CD4-positive, CD25-positive, alpha-beta regulatory T cell (primary cell): ENCODE measurements around the gene PPL. TPM values are rescaled to one million over a fixed set of nuclear protein-coding genes. Genes with fewer than 3 reads are reported as not detected.
A peak's percentile ranks its signal among the peaks of the same experiment; 100 is the strongest.

Source experiments
- ATAC-seq, 2 donors: fragments of 150-1000 bp; cut with Tn5 transposase; one replicate each; pipeline ENCODE4 v1.10.0; 2021; ENCODE audit warnings: low read depth in 2 of 2, moderate number of reproducible peaks in 2 of 2, moderate library complexity in 1 of 2
- DNase-seq, 3 donors: peaks; one replicate each; pipeline versions ENCODE4 v3.0.0 to v3.0.0-alpha.2; 2012 to 2022; ENCODE audit warnings: mixed read lengths in 1 of 3
- H3K27ac ChIP-seq: one replicate; pipeline ENCODE4 v1.7.0; 2013; ENCODE audit warnings: mild to moderate bottlenecking, low read length; ENCODE audit not compliant: insufficient read depth, poor library complexity, severe bottlenecking
- H3K27me3 ChIP-seq: one replicate; pipeline ENCODE4 v1.7.0; 2013; ENCODE audit warnings: low read length; ENCODE audit not compliant: control insufficient read depth, insufficient read depth
- H3K36me3 ChIP-seq: one replicate; pipeline ENCODE4 v1.7.0; 2013; ENCODE audit warnings: mild to moderate bottlenecking, low read length, moderate library complexity; ENCODE audit not compliant: control insufficient read depth, insufficient read depth
- H3K4me1 ChIP-seq: 2 replicates; pipeline ENCODE4 v1.7.0; 2013; ENCODE audit warnings: mild to moderate bottlenecking, low read length; ENCODE audit not compliant: insufficient read depth, control insufficient read depth, poor library complexity, severe bottlenecking
- H3K4me3 ChIP-seq: one replicate; pipeline ENCODE4 v1.7.0; 2013; ENCODE audit warnings: low read depth, mild to moderate bottlenecking, low read length, moderate library complexity
- H3K9me3 ChIP-seq, 2 experiments: 1 replicate in 1 of 2; 2 replicates in 1 of 2; pipeline ENCODE4 v1.7.0; 2013; ENCODE audit warnings: low read length in 2 of 2, mild to moderate bottlenecking in 1 of 2, moderate library complexity in 1 of 2; ENCODE audit not compliant: control insufficient read depth in 2 of 2
- H3K27ac Mint-ChIP-seq, 3 donors: one replicate each; pipeline ENCODE4 v1.8.0; 2020 to 2022; ENCODE audit warnings: mild to moderate bottlenecking in 3 of 3, mixed read lengths in 3 of 3, moderate library complexity in 2 of 3
- H3K27me3 Mint-ChIP-seq: one replicate; pipeline ENCODE4 v1.8.0; 2022; ENCODE audit warnings: mild to moderate bottlenecking, mixed read lengths
- H3K36me3 Mint-ChIP-seq: one replicate; pipeline ENCODE4 v1.8.0; 2020; ENCODE audit warnings: mixed read lengths
- H3K4me1 Mint-ChIP-seq, 4 donors: one replicate each; pipeline ENCODE4 v1.8.0; 2020 to 2022; ENCODE audit warnings: mixed read lengths in 4 of 4, mild to moderate bottlenecking in 1 of 4
- H3K4me3 Mint-ChIP-seq, 4 donors: one replicate each; pipeline ENCODE4 v1.8.0; 2020 to 2022; ENCODE audit warnings: mild to moderate bottlenecking in 4 of 4, mixed read lengths in 4 of 4, moderate library complexity in 3 of 4
- H3K9me3 Mint-ChIP-seq, 7 donors: one replicate each; pipeline ENCODE4 v1.8.0; 2020 to 2022; ENCODE audit warnings: mixed read lengths in 7 of 7, mild to moderate bottlenecking in 3 of 7, moderate library complexity in 2 of 7
- polyA plus RNA-seq, 4 donors: library from polyadenylated mRNA; unstranded; fragments of 300-500 nt; fragmentation: Illumina TruSeq; gene quantifications; one replicate each; pipeline ENCODE4 v1.2.3, GENCODE V29; 2021
- total RNA-seq: library from RNA; stranded (reverse); gene quantifications from one replicate; pipeline ENCODE4 v1.2.3, GENCODE V29; 2022

Gene PPL
- total and polyA plus RNA-seq, 5 donors from 2014 or later = 0.11 to 0.19 (median 0.14) TPM; not detected in 2

- Histone ChIP-seq H3K9me3 (no peaks in the 10 kb centered on the region), H3K4me3 (no peak overlapping the region), H3K36me3 (peaks cover 70% of the 10 kb centered on the region), H3K4me1 (no peaks in the 10 kb centered on the region), H3K27me3 (no peaks in the 10 kb centered on the region), H3K27ac (no peak overlapping the region)
- Mint-ChIP-seq H3K27ac (peak overlapping the region in 1 of 3 donors; percentile 71), H3K27me3 (no peaks in the 10 kb centered on the region), H3K9me3 (no peaks in the 10 kb centered on the region), H3K36me3 (peaks cover 39% of the 10 kb centered on the region), H3K4me1 (peaks cover 4 to 21% (median 9%) of the 10 kb centered on the region in 4 donors), H3K4me3 (no peak overlapping the region)
- no peak for DNase-seq
- no peak for ATAC-seq
Measured at GRCh38 chr16:4859190-4859899, 77.6 kb downstream of the PPL start.

GRCh38 chr16:4855804-4856203, 81.1 kb downstream of the PPL start:
- DNase-seq (no peak), ATAC-seq (no peak)
- H3K4me3 Mint-ChIP-seq = no peak overlapping the region
- H3K27ac Mint-ChIP-seq = no peak overlapping the region
- Histone ChIP-seq H3K9me3 (no peaks in the 10 kb centered on the region), H3K27me3 (no peaks in the 10 kb centered on the region), H3K36me3 (peaks cover 51% of the 10 kb centered on the region), H3K4me1 (peaks cover 8% of the 10 kb centered on the region), H3K4me3 (no peak overlapping the region), H3K27ac (no peak overlapping the region)
- peaks cover 6 to 21% (median 17%) of the 10 kb centered on the region in 4 donors for H3K4me1 Mint-ChIP-seq
- no peaks in the 10 kb centered on the region for H3K9me3 Mint-ChIP-seq
- H3K27me3 Mint-ChIP-seq = no peaks in the 10 kb centered on the region
- peaks cover 35% of the 10 kb centered on the region for H3K36me3 Mint-ChIP-seq

GRCh38 chr16:4855371-4855770, 81.6 kb downstream of the PPL start:
- Mint-ChIP-seq H3K4me3 (no peak overlapping the region), H3K36me3 (peaks cover 32% of the 10 kb centered on the region), H3K27ac (no peak overlapping the region), H3K27me3 (no peaks in the 10 kb centered on the region), H3K4me1 (peaks cover 9 to 25% (median 21%) of the 10 kb centered on the region in 4 donors), H3K9me3 (no peaks in the 10 kb centered on the region)
- ATAC-seq (no peak), DNase-seq (no peak)
- Histone ChIP-seq H3K36me3 (peaks cover 47% of the 10 kb centered on the region), H3K4me1 (peaks cover 8% of the 10 kb centered on the region), H3K27me3 (no peaks in the 10 kb centered on the region), H3K9me3 (no peaks in the 10 kb centered on the region), H3K27ac (no peak overlapping the region), H3K4me3 (no peak overlapping the region)

GRCh38 chr16:4852221-4852872, 84.6 kb downstream of the PPL start:
- Histone ChIP-seq H3K27me3 (no peaks in the 10 kb centered on the region), H3K9me3 (no peaks in the 10 kb centered on the region), H3K27ac (peak overlapping the region; percentile 19), H3K4me3 (no peak overlapping the region), H3K4me1 (peaks cover 32% of the 10 kb centered on the region), H3K36me3 (peaks cover 24% of the 10 kb centered on the region)
- DNase-seq (peak in 1 of 3 donors; percentile 20), ATAC-seq (no peak)
- H3K4me3 Mint-ChIP-seq = no peak overlapping the region
- H3K27me3 Mint-ChIP-seq = no peaks in the 10 kb centered on the region
- no peaks in the 10 kb centered on the region for H3K9me3 Mint-ChIP-seq
- H3K36me3 Mint-ChIP-seq = peaks cover 5% of the 10 kb centered on the region
- H3K4me1 Mint-ChIP-seq = peaks cover 11 to 49% (median 38%) of the 10 kb centered on the region in 4 donors
- peak overlapping the region in 2 of 3 donors; percentile 32 to 57 for H3K27ac Mint-ChIP-seq

GRCh38 chr16:4850211-4850610, 86.7 kb downstream of the PPL start:
- peaks cover 22 to 62% (median 49%) of the 10 kb centered on the region in 4 donors for H3K4me1 Mint-ChIP-seq
- Histone ChIP-seq H3K4me3 (peak overlapping the region; percentile 46), H3K36me3 (peaks cover 10% of the 10 kb centered on the region), H3K9me3 (no peaks in the 10 kb centered on the region), H3K4me1 (peaks cover 47% of the 10 kb centered on the region), H3K27ac (no peak overlapping the region), H3K27me3 (no peaks in the 10 kb centered on the region)
- H3K36me3 Mint-ChIP-seq = peaks cover 13% of the 10 kb centered on the region
- no peaks in the 10 kb centered on the region for H3K27me3 Mint-ChIP-seq
- peak overlapping the region; percentile 84 to 91 (median 90) for H3K4me3 Mint-ChIP-seq
- no peaks in the 10 kb centered on the region for H3K9me3 Mint-ChIP-seq
- no peak for DNase-seq
- peak overlapping the region in 1 of 3 donors; percentile 14 for H3K27ac Mint-ChIP-seq
- no peak for ATAC-seq

GRCh38 chr16:4847774-4848587, 89.0 kb downstream of the PPL start:
- no peaks in the 10 kb centered on the region for H3K9me3 ChIP-seq
- peaks cover 15% of the 10 kb centered on the region for H3K36me3 Mint-ChIP-seq

GRCh38 chr16:4846901-4847773, 89.8 kb downstream of the PPL start, which contains the start of the genes GLYR1 and UBN1:
Gene GLYR1, minus strand, starts transcription at chr16:4847288. Its CDS starts 23 bp downstream, at chr16:4847265.
Gene UBN1, plus strand, starts transcription at chr16:4847481. Its CDS starts 5,437 bp downstream, at chr16:4852918.
- H3K27me3 ChIP-seq = no peaks in the 10 kb centered on the region
- no peaks in the 10 kb centered on the region for H3K27me3 Mint-ChIP-seq
- H3K36me3 Mint-ChIP-seq = peaks cover 15% of the 10 kb centered on the region
- H3K4me3 Mint-ChIP-seq = peak within 1 kb of the TSS; percentile 90 to 97 (median 92)
- ATAC-seq (peak; percentile 92 to 93), DNase-seq (peak; percentile 98 to 99 (median 99))
- peaks cover 47% of the 10 kb centered on the region for H3K4me1 ChIP-seq
- peaks cover 22 to 60% (median 50%) of the 10 kb centered on the region in 4 donors for H3K4me1 Mint-ChIP-seq
- peak within 1 kb of the TSS; percentile 91 to 97 (median 94) for H3K27ac Mint-ChIP-seq
- H3K4me3 ChIP-seq = peak within 1 kb of the TSS; percentile 79
- no peaks in the 10 kb centered on the region for H3K9me3 ChIP-seq
- H3K36me3 ChIP-seq = peaks cover 23% of the 10 kb centered on the region
- H3K27ac ChIP-seq = peak within 1 kb of the TSS; percentile 92
- H3K9me3 Mint-ChIP-seq = no peaks in the 10 kb centered on the region

More at GRCh38 chr16:4847774-4848587, 89.0 kb downstream of the PPL start:
- Mint-ChIP-seq H3K9me3 (no peaks in the 10 kb centered on the region), H3K4me1 (peaks cover 22 to 67% (median 53%) of the 10 kb centered on the region in 4 donors), H3K4me3 (peak overlapping the region; percentile 90 to 91 (median 90)), H3K27me3 (no peaks in the 10 kb centered on the region), H3K27ac (peak overlapping the region; percentile 26 to 93 (median 69))
- Histone ChIP-seq H3K27me3 (no peaks in the 10 kb centered on the region), H3K27ac (peak overlapping the region; percentile 92), H3K36me3 (peaks cover 19% of the 10 kb centered on the region), H3K4me1 (peaks cover 47% of the 10 kb centered on the region), H3K4me3 (peak overlapping the region; percentile 74)
- ATAC-seq = peak; percentile 3 to 7
- DNase-seq = peak; percentile 20 to 65 (median 50)
